Lower lobe of right lung (tissue), 2 donors: ENCODE data around the gene NDOR1. TPM values are rescaled to one million over a fixed set of nuclear protein-coding genes. Genes with fewer than 3 reads are reported as not detected.

Experiments
- ATAC-seq, 2 donors: fragments of 200-7000 bp; cut with Tn5 transposase; one replicate each; pipeline ENCODE4 v1.9.1; 2020 to 2022; ENCODE audit warnings: mild to moderate bottlenecking in 2 of 2, moderate library complexity in 2 of 2
- DNase-seq: peaks from one replicate; pipeline ENCODE4 v3.0.0-alpha.2; 2020
- H3K27ac ChIP-seq: fragments of 200-600 bp; one replicate; pipeline ENCODE4 v1.8.0; 2022
- H3K27me3 ChIP-seq: fragments of 200-600 bp; one replicate; pipeline ENCODE4 v1.8.0; 2022; ENCODE audit warnings: low read depth
- H3K36me3 ChIP-seq: fragments of 200-600 bp; one replicate; pipeline ENCODE4 v1.8.0; 2022; ENCODE audit warnings: mild to moderate bottlenecking
- H3K4me1 ChIP-seq: fragments of 200-600 bp; one replicate; pipeline ENCODE4 v1.8.0; 2022
- H3K4me3 ChIP-seq: fragments of 200-600 bp; one replicate; pipeline ENCODE4 v1.8.0; 2022; ENCODE audit warnings: mild to moderate bottlenecking
- H3K9me3 ChIP-seq: fragments of 200-600 bp; one replicate; pipeline ENCODE4 v1.8.0; 2022
- CTCF ChIP-seq: fragments of 200-600 bp; IDR thresholded peaks from one replicate; pipeline ENCODE4 v1.8.0; 2022; ENCODE audit warnings: antibody characterized with exemption, mild to moderate bottlenecking
- intact Hi-C: fragments of 100-400 bp; cut with DNase I; formaldehyde crosslinking; loops from one replicate; pipeline ENCODE4 v1.11.0; 2022
- total RNA-seq: library from RNA; stranded (reverse); fragmentation: NEBNext Ultra II Directional; extraction: Animal tissue kit (Norgen Biotek cat#: 25700); gene quantifications from one replicate; pipeline ENCODE4 v1.2.1, GENCODE V29; 2021
- donor health status: DM: no; HTN: yes; CAD: no; lungs with severe emphysema.

The NDOR1 gene
- total RNA-seq, 1 donor from 2014 or later: 15.6 TPM

- Histone ChIP-seq H3K4me1 (peaks cover 51% of the 10 kb centered on the region), H3K36me3 (peaks cover 68% of the 10 kb centered on the region), H3K4me3 (peak overlapping the region; percentile 98), H3K27ac (no peak overlapping the region), H3K27me3 (no peaks in the 10 kb centered on the region), H3K9me3 (no peaks in the 10 kb centered on the region)
- no peak for ATAC-seq
- DNase-seq: no peak
- intact Hi-C loops: no loop called here
- TF ChIP-seq CTCF: no peak
Measured at GRCh38 chr9:137187386-137187785, 18.1 kb upstream of the NDOR1 start.

- no peak for TF ChIP-seq CTCF
- Histone ChIP-seq H3K27me3 (no peaks in the 10 kb centered on the region), H3K27ac (peak overlapping the region; percentile 97), H3K4me1 (peaks cover 51% of the 10 kb centered on the region), H3K4me3 (peak overlapping the region; percentile 98), H3K36me3 (peaks cover 61% of the 10 kb centered on the region), H3K9me3 (no peaks in the 10 kb centered on the region)
- intact Hi-C loops: no loop called here
- no peak for DNase-seq
- peak in 1 of 2 donors; percentile 27 for ATAC-seq
Measured at GRCh38 chr9:137188086-137188489, 17.4 kb upstream of the NDOR1 start.

- Histone ChIP-seq H3K27ac (peak within 1 kb of the TSS; percentile 97), H3K36me3 (peaks cover 55% of the 10 kb centered on the region)
- intact Hi-C loops: no loop called here
Measured at GRCh38 chr9:137188490-137189296, 16.8 kb upstream of the NDOR1 start, which contains the start of the genes ANAPC2 and SSNA1. Gene ANAPC2, minus strand, starts transcription at chr9:137188560. Its CDS starts 28 bp downstream, at chr9:137188532. Gene SSNA1, plus strand, starts transcription at chr9:137188676. Its CDS starts 51 bp downstream, at chr9:137188727.

GRCh38 chr9:137189297-137190295, 15.9 kb upstream of the NDOR1 start:
- Histone ChIP-seq H3K27ac (peak overlapping the region; percentile 97), H3K36me3 (peaks cover 51% of the 10 kb centered on the region), H3K4me3 (peak overlapping the region; percentile 98), H3K27me3 (no peaks in the 10 kb centered on the region), H3K4me1 (peaks cover 57% of the 10 kb centered on the region), H3K9me3 (no peaks in the 10 kb centered on the region)
- ATAC-seq (no peak), DNase-seq (no peak)
- TF ChIP-seq CTCF: no peak
- intact Hi-C loops: no loop called here

More at GRCh38 chr9:137188490-137189296, 16.8 kb upstream of the NDOR1 start, which contains the start of the genes ANAPC2 and SSNA1:
- Histone ChIP-seq H3K27me3 (no peaks in the 10 kb centered on the region), H3K4me3 (peak within 1 kb of the TSS; percentile 98), H3K9me3 (no peaks in the 10 kb centered on the region), H3K4me1 (peaks cover 51% of the 10 kb centered on the region)
- TF ChIP-seq CTCF: no peak
- ATAC-seq: peak; percentile 94 to 95
- DNase-seq: peak; percentile 95

GRCh38 chr9:137190315-137190856, 15.1 kb upstream of the NDOR1 start:
- intact Hi-C loops: no loop called here
- TF ChIP-seq CTCF: no peak
- DNase-seq (no peak), ATAC-seq (no peak)
- Histone ChIP-seq H3K9me3 (no peaks in the 10 kb centered on the region), H3K4me3 (peak overlapping the region; percentile 98), H3K27ac (peak overlapping the region; percentile 97), H3K36me3 (peaks cover 43% of the 10 kb centered on the region), H3K27me3 (no peaks in the 10 kb centered on the region), H3K4me1 (peaks cover 59% of the 10 kb centered on the region)
